Trophoblast cell (in vitro differentiated cells and primary cell): ENCODE data around the gene GRHPR.

Experiments
- DNase-seq, 2 donors: peaks; one replicate each; pipeline ENCODE4 v3.0.0-alpha.2; 2016
- H2AFZ ChIP-seq: 2 replicates; pipeline ENCODE4 v1.6.1; 2013; ENCODE audit warnings: low read length, moderate library complexity, mild to moderate bottlenecking; ENCODE audit not compliant: insufficient read depth, poor library complexity
- H2AK5ac ChIP-seq: 2 replicates; pipeline ENCODE4 v1.6.1; 2013; ENCODE audit warnings: mild to moderate bottlenecking, low read length
- H2BK120ac ChIP-seq: 2 replicates; pipeline ENCODE4 v1.6.1; 2013; ENCODE audit warnings: low read length, mild to moderate bottlenecking, moderate library complexity; ENCODE audit not compliant: insufficient read depth, poor library complexity
- H2BK12ac ChIP-seq: 2 replicates; pipeline ENCODE4 v1.6.1; 2013; ENCODE audit warnings: mild to moderate bottlenecking, low read length, moderate library complexity
- H2BK5ac ChIP-seq: 2 replicates; pipeline ENCODE4 v1.6.1; 2013; ENCODE audit warnings: low read length, low read depth, moderate library complexity, mild to moderate bottlenecking; ENCODE audit not compliant: poor library complexity
- H3K14ac ChIP-seq: 2 replicates; pipeline ENCODE4 v1.6.1; 2013; ENCODE audit warnings: mild to moderate bottlenecking, low read length
- H3K18ac ChIP-seq: 2 replicates; pipeline ENCODE4 v1.6.1; 2013; ENCODE audit warnings: mild to moderate bottlenecking, low read length
- H3K23ac ChIP-seq: 2 replicates; pipeline ENCODE4 v1.6.1; 2013; ENCODE audit warnings: low read length
- H3K27ac ChIP-seq: 2 replicates; pipeline ENCODE4 v1.5.1; 2013; ENCODE audit warnings: low read depth, mild to moderate bottlenecking, inconsistent platforms, low read length, moderate library complexity
- H3K27me3 ChIP-seq: 2 replicates; pipeline ENCODE4 v1.6.1; 2013; ENCODE audit warnings: inconsistent platforms, mild to moderate bottlenecking, low read length, moderate library complexity; ENCODE audit not compliant: insufficient read depth
- H3K36me3 ChIP-seq, 2 experiments: 1 replicate in 1 of 2; 2 replicates in 1 of 2; pipeline ENCODE4 v1.6.1; 2013; ENCODE audit warnings: low read length in 2 of 2, mild to moderate bottlenecking in 2 of 2, moderate library complexity in 1 of 2; ENCODE audit not compliant: insufficient read depth in 2 of 2, control insufficient read depth in 1 of 2
- H3K4ac ChIP-seq: 2 replicates; pipeline ENCODE4 v1.6.1; 2013; ENCODE audit warnings: low read depth, mild to moderate bottlenecking, low read length, moderate library complexity
- H3K4me1 ChIP-seq, 2 experiments: 1 replicate in 1 of 2; 2 replicates in 1 of 2; pipeline ENCODE4 v1.6.1; 2013; ENCODE audit warnings: low read length in 2 of 2, mild to moderate bottlenecking in 2 of 2, moderate library complexity in 1 of 2; ENCODE audit not compliant: insufficient read depth in 2 of 2, control insufficient read depth in 1 of 2
- H3K4me2 ChIP-seq: 2 replicates; pipeline ENCODE4 v1.6.1; 2013; ENCODE audit warnings: inconsistent platforms, mild to moderate bottlenecking, low read length, moderate library complexity
- H3K4me3 ChIP-seq: 2 replicates; pipeline ENCODE4 v1.5.1; 2013; ENCODE audit warnings: mild to moderate bottlenecking, low read depth, low read length, inconsistent platforms
- H3K79me1 ChIP-seq: one replicate; pipeline ENCODE4 v1.6.1; 2013; ENCODE audit warnings: low read length
- H3K79me2 ChIP-seq: 2 replicates; pipeline ENCODE4 v1.6.1; 2013; ENCODE audit warnings: low read length, mild to moderate bottlenecking; ENCODE audit not compliant: control insufficient read depth, insufficient read depth, poor library complexity
- H3K9ac ChIP-seq: 2 replicates; pipeline ENCODE4 v1.6.1; 2013; ENCODE audit warnings: mild to moderate bottlenecking, low read length
- H3K9me3 ChIP-seq: 2 replicates; pipeline ENCODE4 v1.6.1; 2013; ENCODE audit warnings: low read depth, mild to moderate bottlenecking, control low read depth, inconsistent platforms, low read length; ENCODE audit not compliant: insufficient read depth
- H4K12ac ChIP-seq: 2 replicates; pipeline ENCODE4 v1.6.1; 2013; ENCODE audit warnings: low read depth, mild to moderate bottlenecking, low read length, moderate library complexity
- H4K8ac ChIP-seq: 2 replicates; pipeline ENCODE4 v1.6.1; 2013; ENCODE audit warnings: low read depth, mild to moderate bottlenecking, low read length, moderate library complexity
- H4K91ac ChIP-seq: one replicate; pipeline ENCODE4 v1.6.1; 2013; ENCODE audit warnings: low read depth, mild to moderate bottlenecking, low read length, moderate library complexity
- WGBS: extraction: QIAGEN DNeasy Blood & Tissue Kit; methylation state at CpG from one replicate; pipeline ENCODE4 v1.1.7; 2013; ENCODE audit warnings: missing lambda C conversion rate; ENCODE audit not compliant: insufficient read length, insufficient coverage; ENCODE audit errors: extremely low coverage; 5-methylcytosine and 5-hydroxymethylcytosine counted together

Gene GRHPR

GRCh38 chr9:37405764-37406380, 16.6 kb upstream of the GRHPR start:
- WGBS = no CpG with 5 or more reads among the region's 10 CpGs
- H4K8ac ChIP-seq = no peak overlapping the region
- DNase-seq = peak; percentile 62 to 84

GRCh38 chr9:37406603-37407401, 15.7 kb upstream of the GRHPR start:
- Histone ChIP-seq H2BK12ac (no peak overlapping the region), H3K4ac (no peak overlapping the region), H3K27me3 (no peaks in the 10 kb centered on the region), H3K79me1 (no peaks in the 10 kb centered on the region), H3K23ac (no peak overlapping the region), H3K9ac (no peak overlapping the region), H4K12ac (no peak overlapping the region), H3K4me3 (no peak overlapping the region), H4K8ac (no peak overlapping the region), H3K27ac (no peak overlapping the region), H4K91ac (no peak overlapping the region), H3K9me3 (no peaks in the 10 kb centered on the region), H2BK120ac (no peak overlapping the region), H3K4me2 (no peak overlapping the region), H2AK5ac (no peak overlapping the region), H3K79me2 (no peaks in the 10 kb centered on the region), H3K36me3 (no peaks in the 10 kb centered on the region), H2AFZ (no peak overlapping the region), H3K4me1 (peaks cover 0 to 4% of the 10 kb centered on the region in 2 experiments), H2BK5ac (no peak overlapping the region), H3K14ac (no peak overlapping the region), H3K18ac (no peak overlapping the region)
- DNase-seq = peak; percentile 52 to 53
- WGBS = no CpG with 5 or more reads among the region's 11 CpGs

More at GRCh38 chr9:37405764-37406380, 16.6 kb upstream of the GRHPR start:
- Histone ChIP-seq H2BK12ac (no peak overlapping the region), H3K4me1 (peaks cover 0 to 4% of the 10 kb centered on the region in 2 experiments), H3K4me3 (no peak overlapping the region), H2BK120ac (no peak overlapping the region), H3K79me1 (no peaks in the 10 kb centered on the region), H3K9ac (no peak overlapping the region), H3K36me3 (no peaks in the 10 kb centered on the region), H3K4ac (no peak overlapping the region), H3K18ac (no peak overlapping the region), H3K27ac (no peak overlapping the region), H3K23ac (no peak overlapping the region), H4K91ac (no peak overlapping the region), H4K12ac (no peak overlapping the region), H3K27me3 (no peaks in the 10 kb centered on the region), H2AK5ac (no peak overlapping the region), H2AFZ (no peak overlapping the region), H3K9me3 (no peaks in the 10 kb centered on the region), H3K4me2 (no peak overlapping the region), H2BK5ac (no peak overlapping the region), H3K79me2 (no peaks in the 10 kb centered on the region), H3K14ac (no peak overlapping the region)

GRCh38 chr9:37407468-37407867, 15.0 kb upstream of the GRHPR start:
- no peak overlapping the region for H3K23ac ChIP-seq
- H2AK5ac ChIP-seq = no peak overlapping the region
- H3K18ac ChIP-seq = no peak overlapping the region
- no peak overlapping the region for H2BK120ac ChIP-seq
- peaks cover 0 to 5% of the 10 kb centered on the region in 2 experiments for H3K4me1 ChIP-seq
- H2BK12ac ChIP-seq = no peak overlapping the region
- WGBS = no CpG with 5 or more reads among the region's 2 CpGs
- H4K91ac ChIP-seq = no peak overlapping the region
- H3K9me3 ChIP-seq = no peaks in the 10 kb centered on the region
- no peaks in the 10 kb centered on the region for H3K79me1 ChIP-seq
- no peaks in the 10 kb centered on the region for H3K79me2 ChIP-seq
- no peak overlapping the region for H3K9ac ChIP-seq
- H3K4ac ChIP-seq = no peak overlapping the region
- DNase-seq = no peak
- H3K4me2 ChIP-seq = no peak overlapping the region
- H3K27ac ChIP-seq = no peak overlapping the region
- no peaks in the 10 kb centered on the region for H3K36me3 ChIP-seq
- H4K12ac ChIP-seq = no peak overlapping the region
- no peak overlapping the region for H2AFZ ChIP-seq
- H3K27me3 ChIP-seq = no peaks in the 10 kb centered on the region
- H2BK5ac ChIP-seq = no peak overlapping the region
- no peak overlapping the region for H4K8ac ChIP-seq
- no peak overlapping the region for H3K14ac ChIP-seq
- no peak overlapping the region for H3K4me3 ChIP-seq

GRCh38 chr9:37408933-37409710, 13.4 kb upstream of the GRHPR start:
- WGBS = no CpG with 5 or more reads among the region's 22 CpGs
- Histone ChIP-seq H3K27ac (no peak overlapping the region), H3K18ac (no peak overlapping the region), H2AK5ac (no peak overlapping the region), H2BK120ac (no peak overlapping the region), H2BK12ac (no peak overlapping the region), H3K4ac (no peak overlapping the region), H3K9me3 (no peaks in the 10 kb centered on the region), H4K12ac (no peak overlapping the region), H4K91ac (no peak overlapping the region), H3K4me2 (no peak overlapping the region), H3K23ac (no peak overlapping the region), H3K4me1 (peaks cover 5 to 6% of the 10 kb centered on the region in 2 experiments), H3K36me3 (no peaks in the 10 kb centered on the region), H2AFZ (no peak overlapping the region), H3K27me3 (no peaks in the 10 kb centered on the region), H3K79me1 (no peaks in the 10 kb centered on the region), H3K14ac (no peak overlapping the region), H3K79me2 (no peaks in the 10 kb centered on the region), H4K8ac (no peak overlapping the region), H3K4me3 (no peak overlapping the region), H2BK5ac (no peak overlapping the region), H3K9ac (no peak overlapping the region)
- peak; percentile 80 to 83 for DNase-seq
